Right renal cortex interstitium (tissue), 3 donors: ENCODE results near the gene KRT34. TPM values are rescaled to one million over a fixed set of nuclear protein-coding genes. Genes with fewer than 3 reads are reported as not detected.
"Not testable (repeated sequence)": the region's sequence is repeated elsewhere in the genome, so short reads cannot be mapped to it uniquely, and the experiment has no call there.

Experiments
- DNase-seq, 3 donors: peaks; one replicate each; pipeline ENCODE4 v3.0.0-alpha.2; 2013; ENCODE audit warnings: low read depth in 3 of 3, low spot score in 2 of 3
- polyA plus RNA-seq, 3 donors: library from polyadenylated mRNA; unstranded; fragments of 120-200 nt; gene quantifications; one replicate each; pipeline ENCODE4 v1.2.1, GENCODE V29; 2013; ENCODE audit not compliant: insufficient read length in 3 of 3

The KRT34 gene
- polyA plus RNA-seq, 3 donors: not detected

DNA sequence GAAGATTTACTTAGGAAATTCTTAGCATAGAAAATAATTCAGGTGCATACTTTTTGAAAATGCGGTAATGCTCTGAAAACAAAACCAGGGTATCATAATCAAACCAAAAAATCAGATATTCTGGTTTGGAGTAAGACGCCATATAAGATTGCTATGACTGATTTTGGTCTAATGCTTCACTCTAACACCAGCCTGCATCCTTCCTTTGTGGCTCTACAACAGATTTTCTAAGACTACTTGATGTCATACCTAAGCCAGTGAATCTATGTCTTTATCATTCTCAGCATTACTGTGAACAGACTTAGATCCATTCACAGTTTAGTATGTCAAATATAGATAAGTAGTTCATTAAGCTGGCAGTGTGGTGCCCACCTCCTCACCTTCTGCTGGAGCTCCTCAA, 13.1 kb downstream of the KRT34 start:
- DNase-seq: no peak

DNA sequence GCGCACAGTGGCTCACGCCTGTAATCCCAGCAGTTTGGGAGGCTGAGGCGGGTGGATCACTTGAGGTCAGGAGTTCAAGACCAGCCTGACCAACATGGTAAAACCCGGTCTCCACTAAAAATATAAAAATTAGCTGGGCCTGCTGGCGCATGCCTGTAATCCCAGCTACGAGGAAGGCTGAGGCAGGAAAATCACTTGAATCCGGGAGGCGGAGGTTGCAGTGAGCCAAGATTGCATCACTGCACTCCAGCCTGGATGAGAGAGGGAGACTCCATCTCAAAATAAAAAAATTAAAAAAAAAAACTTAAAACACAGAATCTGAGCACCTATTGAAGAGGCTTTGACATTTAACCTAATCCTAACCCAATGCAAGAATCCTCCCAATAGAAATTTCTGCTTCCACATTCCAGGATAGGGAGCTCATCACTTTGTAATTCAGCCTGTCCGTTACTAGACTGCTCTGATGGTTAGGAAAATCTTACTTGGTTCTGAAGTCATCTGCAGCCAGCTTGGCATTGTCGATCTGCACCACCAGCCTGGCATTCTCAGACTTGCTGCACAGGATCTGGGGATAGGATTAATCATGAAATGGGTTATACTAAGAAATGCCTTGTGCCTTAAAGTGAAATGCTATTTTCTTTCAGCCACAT, 14.6 kb downstream of the KRT34 start:
- no peak for DNase-seq

DNA sequence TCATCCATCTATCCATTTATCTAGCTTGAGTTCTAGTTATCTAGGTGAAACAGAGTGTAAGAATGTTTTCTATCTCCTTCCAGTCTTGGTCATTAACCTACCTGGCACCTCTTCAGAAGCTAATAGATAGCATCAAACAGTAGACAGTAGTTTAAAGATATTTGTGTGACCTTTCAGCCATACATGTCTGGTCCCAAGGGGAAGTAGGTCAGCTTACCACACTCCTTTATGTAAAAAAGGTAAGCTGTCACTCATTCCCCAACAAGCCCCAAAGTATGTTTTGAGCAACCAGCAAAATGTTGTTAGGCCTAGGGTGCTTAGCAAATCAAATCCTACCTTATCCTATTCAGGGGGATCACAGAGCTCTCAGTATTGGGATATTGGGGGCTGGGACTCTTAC, 16.0 kb downstream of the KRT34 start:
- no peak for DNase-seq

DNA sequence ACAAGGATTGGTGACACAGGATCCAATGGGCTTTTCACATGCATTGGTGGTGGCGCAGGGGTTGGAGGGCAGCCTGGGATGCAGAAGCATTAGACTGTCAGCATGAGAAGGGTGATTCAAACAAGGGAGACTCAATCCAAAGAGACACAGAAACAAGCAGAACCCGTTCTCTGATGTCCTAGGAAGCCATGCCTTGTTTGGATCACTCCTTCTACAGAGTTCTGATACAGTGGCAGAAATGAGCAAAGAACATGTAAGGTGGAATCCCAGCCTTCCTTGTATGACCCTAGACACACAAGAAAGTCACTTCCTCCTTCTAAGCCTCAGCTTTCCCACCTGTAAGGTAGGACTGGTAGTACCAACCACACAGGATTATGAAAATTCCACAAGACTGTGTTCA, 18.2 kb downstream of the KRT34 start:
- no peak for DNase-seq

DNA sequence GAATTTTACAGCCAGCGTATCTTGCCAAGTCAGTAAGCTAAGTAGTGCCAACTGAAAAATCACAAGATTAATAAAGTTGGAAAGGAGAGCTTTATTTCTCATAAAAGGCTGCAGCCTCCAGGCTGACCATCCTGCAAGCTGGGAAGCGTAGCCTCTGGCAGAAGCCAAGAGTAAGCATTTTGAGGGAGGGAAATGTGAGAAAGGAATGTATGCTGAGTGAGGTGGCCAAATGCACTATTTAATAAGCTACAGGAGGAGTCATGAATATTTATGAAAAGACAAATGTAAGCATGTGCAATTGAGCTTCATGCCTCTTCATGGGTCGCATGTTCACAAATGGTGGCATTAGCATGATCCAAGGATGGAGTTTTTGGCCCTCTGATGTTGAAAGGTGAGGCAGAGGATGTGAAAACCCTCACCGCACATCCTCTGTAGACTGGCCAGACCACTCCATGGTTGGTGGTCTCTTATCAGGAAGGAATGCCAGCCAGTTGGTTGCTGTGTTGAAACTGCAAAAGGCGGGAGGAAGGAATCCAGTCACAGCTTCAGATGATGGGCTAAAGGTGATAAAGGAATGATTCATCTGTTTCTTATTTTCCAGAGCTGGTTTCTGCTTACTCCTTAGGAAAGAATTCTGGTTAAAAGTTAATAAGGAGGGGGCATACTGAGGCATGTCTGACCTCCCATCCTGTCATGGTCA, 21.7 kb downstream of the KRT34 start:
- no peak for DNase-seq

DNA sequence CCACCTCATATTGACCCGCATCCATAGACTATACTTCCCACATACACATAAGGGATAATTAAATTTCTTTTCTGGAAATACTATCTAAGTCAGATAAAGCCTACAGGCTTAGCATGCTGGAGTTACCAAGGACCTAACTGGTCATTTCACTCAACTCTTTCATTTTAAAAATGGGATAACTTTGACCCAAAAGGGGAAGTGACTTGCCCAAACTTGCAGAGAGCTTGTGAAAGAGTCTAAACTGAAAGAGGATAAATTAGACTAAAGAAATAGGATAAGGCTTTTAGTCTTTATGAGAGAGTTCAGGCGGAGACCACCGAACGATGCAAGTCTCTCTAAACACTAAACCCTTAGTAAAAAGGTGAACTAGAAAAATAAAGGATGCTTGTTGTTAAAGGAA, 27.6 kb downstream of the KRT34 start:
- no peak for DNase-seq

DNA sequence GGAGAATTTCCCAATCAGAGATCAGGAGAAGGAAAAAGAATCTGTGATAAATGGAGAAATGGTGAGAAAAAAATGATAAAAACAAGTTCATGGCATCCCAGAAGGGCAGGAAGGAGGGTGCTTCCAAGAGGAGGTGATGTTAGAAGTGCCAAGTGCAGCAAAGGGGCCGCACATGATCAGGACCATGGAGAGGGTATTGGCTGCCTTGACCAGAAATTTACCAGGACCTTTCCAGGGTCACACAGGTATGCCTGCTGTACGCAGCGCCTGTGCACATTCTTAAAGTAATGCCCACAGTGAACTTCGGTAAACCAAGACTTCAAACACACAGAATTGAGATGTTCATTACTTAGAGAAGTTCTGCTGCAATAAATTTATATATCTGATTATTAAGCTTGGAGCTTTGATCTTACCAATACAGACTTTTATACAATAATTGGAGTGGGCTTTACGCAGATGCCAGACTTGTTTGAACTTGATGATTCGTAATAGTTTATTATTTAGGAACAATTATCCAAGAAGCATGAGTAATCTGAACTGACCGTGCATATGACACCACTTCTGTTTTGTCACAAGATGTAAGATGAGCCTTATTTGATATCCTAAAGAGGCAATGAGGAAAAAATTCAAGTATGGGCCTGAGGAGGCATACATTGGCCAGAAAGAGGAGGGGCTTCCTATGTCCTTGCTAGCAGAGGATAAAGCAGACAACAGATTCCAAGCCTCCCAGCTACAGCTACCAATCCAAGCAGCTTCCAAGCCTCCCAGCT, 29.3 kb downstream of the KRT34 start:
- no peak for DNase-seq

DNA sequence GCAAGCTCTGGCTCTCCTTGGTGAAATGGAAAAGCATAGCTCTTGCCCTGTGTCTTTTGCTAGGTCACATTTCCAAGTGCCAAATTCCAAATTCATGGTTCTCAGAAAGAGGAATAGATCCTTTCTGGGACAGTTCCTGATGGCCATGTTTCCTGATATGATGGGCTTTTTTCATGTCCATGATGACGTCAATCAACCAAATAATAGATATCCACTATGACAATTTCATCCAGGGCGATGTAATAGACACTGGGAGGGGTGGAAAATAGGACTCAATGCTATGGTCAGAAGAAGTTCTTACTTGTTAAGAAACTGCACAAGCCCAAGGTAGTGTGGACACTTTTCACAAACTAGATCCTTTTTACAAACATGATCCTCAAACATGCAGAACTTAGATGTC, 30.9 kb downstream of the KRT34 start:
- no peak for DNase-seq

DNA sequence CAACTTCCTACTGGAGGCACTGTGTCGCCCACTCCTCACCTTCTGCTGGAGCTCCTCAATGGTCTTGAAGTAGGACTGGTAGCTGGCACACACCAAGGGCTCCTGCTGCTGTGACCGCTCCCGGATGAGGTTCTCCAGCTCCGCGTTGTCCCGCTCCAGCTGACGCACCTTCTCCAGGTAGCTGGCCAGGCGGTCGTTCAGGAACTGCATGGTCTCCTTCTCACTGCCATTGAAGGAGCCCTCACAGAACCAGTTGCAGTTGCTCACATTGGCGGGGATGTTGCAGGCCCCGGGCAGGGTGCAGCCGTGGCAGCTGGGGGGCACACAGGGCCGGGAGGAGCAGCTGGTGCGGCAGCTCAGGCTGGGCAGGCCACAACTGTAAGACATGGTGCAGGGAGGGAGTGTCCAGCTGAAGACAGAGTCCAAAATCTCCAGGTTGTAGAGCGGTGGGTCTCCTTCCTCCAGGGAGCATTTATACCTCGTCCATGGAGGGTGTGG, 31.7 kb downstream of the KRT34 start, which contains the start of gene KRT33A:
KRT33A (minus strand) TSS at position 448 of the 498 bp plus-strand sequence; CDS start at position 387, 61 bp downstream.
- DNase-seq: not testable (repeated sequence)

DNA sequence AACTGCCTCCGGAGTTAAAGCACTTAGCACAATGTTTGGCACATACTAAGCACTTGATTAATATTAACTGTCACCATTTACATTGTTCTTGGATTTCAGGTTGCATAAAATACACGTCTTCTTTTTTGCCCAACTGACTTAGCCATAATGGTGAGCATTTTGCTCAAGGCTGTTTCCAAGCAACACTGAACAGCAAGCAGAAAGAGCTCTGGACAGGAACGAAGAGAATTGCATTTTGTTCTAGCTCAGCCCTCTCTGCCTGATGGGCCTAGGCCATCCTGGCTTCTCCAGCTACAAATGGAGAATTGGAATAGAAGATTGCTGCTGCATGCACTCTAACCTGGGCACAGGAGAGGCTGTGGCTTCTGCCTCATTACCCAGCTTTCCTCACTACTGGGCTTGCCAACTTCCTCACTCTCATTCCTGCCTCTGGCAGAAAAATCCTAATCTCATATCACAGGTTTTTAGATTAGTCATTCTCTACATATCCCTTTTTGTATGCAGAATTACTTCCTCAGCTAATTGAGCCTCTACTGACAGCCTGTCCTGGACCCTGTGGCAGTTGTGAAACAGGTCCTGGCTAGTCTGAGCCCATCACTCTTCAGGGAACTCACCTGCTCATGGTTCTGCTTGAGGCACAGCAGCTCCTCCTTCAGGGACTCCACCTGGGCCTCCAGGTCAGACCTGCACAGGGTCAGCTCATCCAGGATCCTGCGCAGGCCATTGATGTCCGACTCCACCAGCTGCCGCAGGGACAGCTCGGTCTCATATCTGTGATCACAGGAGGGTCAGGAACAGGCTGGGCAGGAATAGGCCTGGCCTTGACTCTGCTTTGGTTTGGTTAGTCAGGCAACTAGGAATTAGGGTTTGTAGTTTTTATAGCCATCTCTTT, 34.0 kb downstream of the KRT34 start:
- DNase-seq: no peak

DNA sequence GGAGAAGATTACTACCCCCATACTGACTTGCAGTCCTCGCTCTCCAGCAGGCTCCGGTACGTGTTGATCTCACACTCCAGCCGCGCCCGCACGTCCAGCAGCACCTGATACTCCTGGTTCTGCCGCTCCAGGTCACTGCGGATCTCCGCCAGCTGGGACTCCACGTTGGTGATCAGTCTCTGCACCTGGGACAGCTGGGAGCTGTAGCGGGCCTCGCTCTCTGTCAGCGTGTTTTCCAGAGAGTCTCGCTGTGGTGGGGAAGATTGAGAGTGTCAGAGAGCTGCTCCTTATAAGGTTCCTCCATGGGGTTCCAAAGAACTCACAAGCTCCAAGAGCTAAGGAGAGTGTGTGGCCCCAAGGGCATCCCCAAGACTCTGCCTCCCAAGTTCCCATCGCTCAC, 35.7 kb downstream of the KRT34 start:
- DNase-seq: not testable (repeated sequence)

DNA sequence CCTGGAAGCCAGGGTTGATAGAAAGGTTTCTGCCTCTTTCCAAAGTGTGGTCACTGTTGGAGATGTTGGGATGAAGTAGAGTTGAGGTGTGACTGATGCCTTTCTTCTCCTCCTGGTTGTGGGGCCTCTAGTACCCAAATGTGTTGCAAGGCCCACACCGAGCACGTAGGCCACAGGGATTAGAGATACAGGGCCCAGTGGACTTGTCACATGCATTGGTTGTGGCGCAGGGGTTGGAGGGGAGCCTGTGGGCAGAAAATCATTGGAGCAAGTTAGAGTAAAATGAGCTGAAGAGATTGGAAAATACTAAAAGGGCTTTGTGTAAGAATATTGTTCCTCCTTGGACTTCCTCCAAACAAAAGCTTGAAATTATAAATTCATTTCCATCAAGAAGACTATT, 36.1 kb downstream of the KRT34 start:
- DNase-seq: no peak

DNA sequence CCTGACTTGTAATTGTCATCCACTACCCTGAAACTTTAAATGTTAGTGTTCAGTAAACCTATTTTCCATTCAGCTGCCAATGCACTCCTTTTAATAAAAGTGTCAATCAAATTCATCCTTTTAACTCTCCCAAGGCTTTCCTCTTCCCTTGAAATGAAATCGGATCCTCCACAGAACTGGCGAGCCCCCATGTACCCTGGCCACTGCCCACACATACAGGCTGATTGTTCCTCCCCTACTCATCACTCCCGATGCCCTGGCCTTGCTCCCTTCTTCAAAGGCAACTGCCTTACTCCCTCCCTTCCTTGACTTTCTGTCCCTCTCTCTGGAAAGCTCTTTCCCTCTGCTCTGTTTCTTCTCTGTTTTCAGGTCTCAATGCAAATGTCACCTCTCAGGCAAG, 39.1 kb downstream of the KRT34 start:
- DNase-seq: no peak

DNA sequence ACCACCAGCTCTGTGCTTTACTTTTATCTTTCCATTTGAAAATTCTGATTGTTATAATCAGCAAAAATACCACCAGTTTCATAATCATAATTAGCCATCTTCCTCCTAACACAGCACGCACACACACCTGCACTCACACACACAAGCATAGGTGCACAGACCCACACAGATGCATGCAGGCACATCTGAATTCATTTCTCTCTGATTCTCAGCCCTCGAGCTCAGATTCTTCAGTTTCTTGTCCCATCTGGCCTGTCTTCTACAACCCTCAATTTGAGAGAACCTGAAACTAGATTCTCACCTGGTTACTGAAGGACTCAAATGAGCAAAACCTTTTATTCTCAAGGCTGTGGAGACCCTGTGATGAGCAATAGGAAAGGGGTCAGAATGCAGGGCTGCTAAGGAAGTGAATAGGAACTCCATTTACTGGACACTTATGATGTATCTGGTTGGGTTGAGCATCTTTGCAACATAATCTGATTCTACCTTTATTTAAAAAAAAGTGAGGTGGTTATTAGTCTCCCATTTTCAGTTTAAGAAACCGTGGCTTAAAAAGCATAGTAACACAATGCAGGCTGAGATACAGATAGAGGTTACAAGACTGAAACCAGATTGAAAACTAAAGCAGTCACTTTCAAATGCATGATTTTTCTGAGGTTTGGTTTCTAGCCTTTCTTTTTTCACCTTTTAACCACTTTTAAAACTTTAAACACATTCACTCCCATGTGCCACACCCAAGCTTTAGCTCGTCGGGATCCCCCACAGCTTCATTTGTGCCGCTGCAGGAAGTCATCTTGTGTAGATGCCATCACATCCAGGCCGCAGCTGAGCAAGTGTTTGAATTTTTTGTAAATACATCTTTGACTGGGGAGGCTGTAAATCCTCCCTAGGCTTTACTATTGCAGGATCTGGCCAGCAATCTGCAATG, 40.9 kb downstream of the KRT34 start:
- no peak for DNase-seq

DNA sequence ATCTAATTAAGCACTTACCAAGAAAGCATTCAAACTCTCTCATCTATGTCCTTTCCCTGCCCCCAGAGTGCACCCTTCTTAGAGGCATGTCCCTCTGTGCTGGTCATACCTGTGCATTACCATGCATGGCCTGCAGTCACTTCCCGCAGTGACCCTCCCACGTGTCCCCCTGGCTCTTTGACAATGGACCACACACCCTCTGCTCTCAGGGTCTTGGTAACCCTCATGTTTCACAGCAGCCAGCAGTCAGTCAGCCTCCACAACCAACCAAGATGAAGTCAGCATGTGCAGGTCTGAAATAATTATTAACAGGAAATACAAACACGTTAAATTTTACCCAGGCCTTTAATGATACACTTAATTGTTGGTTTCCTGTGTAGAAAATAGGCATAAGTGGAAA, 41.6 kb downstream of the KRT34 start:
- no peak for DNase-seq

DNA sequence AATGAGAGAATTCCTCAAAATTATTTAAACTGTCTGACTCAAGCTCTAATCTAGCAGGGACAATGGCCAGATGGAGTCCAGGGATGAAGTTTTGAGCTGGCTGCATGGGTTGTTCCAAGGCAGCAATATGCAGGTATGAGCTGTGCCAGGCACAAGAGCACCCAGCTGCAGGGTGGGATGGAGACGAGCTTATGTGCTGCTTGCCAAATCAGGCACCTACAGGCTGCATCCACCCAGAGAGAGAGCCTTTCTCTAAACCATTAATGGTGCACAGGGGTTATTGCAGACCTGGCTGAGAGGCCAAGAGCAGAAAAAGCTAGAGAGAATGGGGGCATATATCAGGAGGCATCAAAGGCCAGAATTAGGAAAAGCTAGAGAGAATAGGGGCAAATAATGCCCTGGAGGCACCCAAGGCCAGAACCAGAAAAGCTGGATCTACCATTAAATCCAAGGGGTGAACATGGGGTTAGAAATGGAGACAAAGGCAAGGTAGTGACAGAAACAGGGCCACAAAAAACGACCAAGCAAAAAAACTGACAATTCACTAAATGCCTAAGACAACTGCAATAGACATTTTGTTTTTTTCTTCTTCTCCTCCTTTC, 42.4 kb downstream of the KRT34 start:
- no peak for DNase-seq

DNA sequence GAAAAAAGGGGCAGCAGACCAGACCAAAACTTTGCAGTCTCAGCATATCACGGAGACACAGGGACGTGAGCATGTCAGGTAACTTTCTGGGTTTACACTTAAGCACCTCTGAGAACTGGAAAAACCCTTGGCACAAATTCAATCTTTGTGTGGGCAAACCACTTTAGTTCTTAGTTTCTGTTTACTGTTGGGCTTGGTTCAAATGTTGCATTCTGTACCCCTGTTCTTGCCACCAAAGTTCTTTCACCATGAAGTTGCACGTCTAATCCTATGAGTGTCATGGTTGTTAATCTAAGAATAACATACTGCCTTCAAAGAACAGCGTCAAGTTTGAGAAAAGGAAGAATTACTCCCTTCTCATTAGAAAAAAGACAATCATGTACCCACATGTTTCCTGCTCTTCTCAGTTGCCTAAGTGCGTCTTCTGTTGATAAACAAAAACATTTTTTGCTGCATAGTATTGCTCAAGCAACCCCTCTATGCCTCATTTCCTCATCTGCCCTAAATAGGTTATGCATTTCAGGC, 43.1 kb downstream of the KRT34 start:
- no peak for DNase-seq

DNA sequence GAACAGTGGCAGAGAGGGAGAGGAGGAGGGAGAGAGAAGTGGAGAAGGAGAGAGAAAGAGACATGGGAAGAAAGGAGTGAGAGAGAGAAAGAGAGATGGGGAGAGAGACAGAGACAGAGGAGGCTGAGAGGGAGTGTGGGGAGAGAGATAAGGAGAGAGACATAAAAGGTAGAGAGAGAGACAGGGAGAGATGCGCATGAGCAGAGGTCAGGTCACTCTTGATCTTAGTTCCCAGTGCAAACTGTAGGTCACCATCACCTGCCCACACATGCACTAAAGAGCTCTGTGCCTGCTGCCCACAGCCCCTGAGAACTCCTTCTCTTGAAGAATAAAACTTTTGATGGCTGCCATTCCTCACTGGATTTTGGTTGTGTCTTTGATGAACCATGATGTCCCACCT, 46.4 kb downstream of the KRT34 start:
- no peak for DNase-seq
